Hepatocyte (in vitro differentiated cells): ENCODE results near the gene OSBPL5. TPM values are rescaled to one million over a fixed set of nuclear protein-coding genes. Genes with fewer than 3 reads are reported as not detected.
A peak's percentile ranks its signal among the peaks of the same experiment; 100 is the strongest.

Experiments
- DNase-seq: peaks from one replicate; pipeline ENCODE4 v3.0.0-alpha.2; 2016; ENCODE audit warnings: low spot score
- H2AFZ ChIP-seq: fragments of 200-600 bp; sonication (generic); 2 replicates; pipeline ENCODE4 v1.6.0; 2016; ENCODE audit warnings: antibody characterized with exemption, mild to moderate bottlenecking
- H3K27ac ChIP-seq: fragments of 200-600 bp; sonication (generic); 2 replicates; pipeline ENCODE4 v1.5.1; 2016; ENCODE audit warnings: mild to moderate bottlenecking
- H3K27me3 ChIP-seq: fragments of 200-600 bp; sonication (generic); 2 replicates; pipeline ENCODE4 v1.6.1; 2016
- H3K36me3 ChIP-seq: fragments of 200-600 bp; sonication (generic); replicated peaks from 2 replicates; pipeline ENCODE4 v1.5.1; 2016; ENCODE audit warnings: low read depth; ENCODE audit not compliant: insufficient read depth
- H3K4me1 ChIP-seq: fragments of 200-600 bp; sonication (generic); 2 replicates; pipeline ENCODE4 v1.5.1; 2016; ENCODE audit warnings: mild to moderate bottlenecking, moderate library complexity; ENCODE audit not compliant: insufficient read depth
- H3K4me2 ChIP-seq: fragments of 200-600 bp; sonication (generic); 2 replicates; pipeline ENCODE4 v1.6.0; 2016
- H3K4me3 ChIP-seq: fragments of 200-600 bp; sonication (generic); 2 replicates; pipeline ENCODE4 v1.5.1; 2016; ENCODE audit warnings: mild to moderate bottlenecking
- H3K79me2 ChIP-seq: fragments of 200-600 bp; sonication (generic); 2 replicates; pipeline ENCODE4 v1.6.0; 2017; ENCODE audit warnings: mild to moderate bottlenecking
- H3K9me2 ChIP-seq: fragments of 200-600 bp; sonication (generic); replicated peaks from 2 replicates; pipeline ENCODE4 v1.6.0; 2017; ENCODE audit warnings: mild to moderate bottlenecking; ENCODE audit not compliant: insufficient read depth
- H3K9me3 ChIP-seq: fragments of 200-600 bp; sonication (generic); 2 replicates; pipeline ENCODE4 v1.5.1; 2016; ENCODE audit warnings: low read depth, mild to moderate bottlenecking
- H4K20me1 ChIP-seq: fragments of 200-600 bp; sonication (generic); 2 replicates; pipeline ENCODE4 v1.6.0; 2016; ENCODE audit warnings: mild to moderate bottlenecking; ENCODE audit not compliant: insufficient read depth, poor library complexity, severe bottlenecking
- CTCF ChIP-seq: fragments of 200-600 bp; sonication (generic); IDR thresholded peaks from 2 replicates; pipeline ENCODE4 v1.5.1; 2016; ENCODE audit warnings: antibody characterized with exemption, mild to moderate bottlenecking; ENCODE audit not compliant: poor library complexity
- EZH2 ChIP-seq: fragments of 200-600 bp; sonication (generic); IDR thresholded peaks from 2 replicates; pipeline ENCODE4 v1.6.1; 2016; ENCODE audit warnings: antibody characterized with exemption, mild to moderate bottlenecking, borderline replicate concordance
- EZH2phosphoT487 ChIP-seq: fragments of 200-600 bp; sonication (generic); IDR thresholded peaks from one replicate; pipeline ENCODE4 v1.6.1; 2018; ENCODE audit warnings: antibody characterized with exemption, mild to moderate bottlenecking, low read depth, moderate library complexity; ENCODE audit not compliant: unreplicated experiment, severe bottlenecking
- WGBS: methylation state at CpG from one replicate; pipeline ENCODE4 v1.1.6; 2016; ENCODE audit warnings: low lambda C conversion rate; ENCODE audit errors: missing lambda C conversion rate; 5-methylcytosine and 5-hydroxymethylcytosine counted together
- polyA plus RNA-seq: library from polyadenylated mRNA; unstranded; fragments of >200 nt; fragmentation: Nextera tagmentation; extraction: Ambion mirVana; gene quantifications from 2 replicates; pipeline ENCODE4 v1.2.1, GENCODE V29; 2016
- total RNA-seq: library from RNA; depleted of rRNA; stranded (reverse); fragments of >200 nt; gene quantifications from 2 replicates; pipeline ENCODE4 v1.2.3, GENCODE V29; 2014

The OSBPL5 gene
- total and polyA plus RNA-seq, 2 experiments from 2014 or later = 9.0 to 12.5 TPM

- no peaks in the 10 kb centered on the region for H3K27me3 ChIP-seq
- no peak overlapping the region for H2AFZ ChIP-seq
- peaks cover 79% of the 10 kb centered on the region for H4K20me1 ChIP-seq
- H3K9me2 ChIP-seq = no peaks in the 10 kb centered on the region
- no peak for TF ChIP-seq EZH2phosphoT487
- TF ChIP-seq CTCF = no peak
- no peak for TF ChIP-seq EZH2
- no peak for DNase-seq
- H3K4me2 ChIP-seq = no peak overlapping the region
- H3K4me1 ChIP-seq = peaks cover 15% of the 10 kb centered on the region
- WGBS = 84% methylated on average over 13 of the region's 13 CpGs
- no peak overlapping the region for H3K27ac ChIP-seq
- peaks cover 97% of the 10 kb centered on the region for H3K79me2 ChIP-seq
- no peaks in the 10 kb centered on the region for H3K36me3 ChIP-seq
- no peaks in the 10 kb centered on the region for H3K9me3 ChIP-seq
- no peak overlapping the region for H3K4me3 ChIP-seq
Measured at GRCh38 chr11:3051196-3052108, 113.7 kb downstream of the OSBPL5 start.

- Histone ChIP-seq H3K4me1 (peaks cover 11% of the 10 kb centered on the region), H3K27me3 (no peaks in the 10 kb centered on the region), H3K4me3 (no peak overlapping the region), H3K4me2 (no peak overlapping the region), H4K20me1 (peaks cover 84% of the 10 kb centered on the region), H3K9me3 (no peaks in the 10 kb centered on the region), H3K9me2 (no peaks in the 10 kb centered on the region), H3K36me3 (no peaks in the 10 kb centered on the region), H3K27ac (no peak overlapping the region), H3K79me2 (peaks cover 97% of the 10 kb centered on the region), H2AFZ (no peak overlapping the region)
- whole genome bisulfite sequencing = 95% methylated on average over 18 of the region's 18 CpGs
- TF ChIP-seq EZH2phosphoT487 (no peak), CTCF (no peak), EZH2 (no peak)
- DNase-seq = no peak
Measured at GRCh38 chr11:3050386-3051195, 114.5 kb downstream of the OSBPL5 start.

DNA sequence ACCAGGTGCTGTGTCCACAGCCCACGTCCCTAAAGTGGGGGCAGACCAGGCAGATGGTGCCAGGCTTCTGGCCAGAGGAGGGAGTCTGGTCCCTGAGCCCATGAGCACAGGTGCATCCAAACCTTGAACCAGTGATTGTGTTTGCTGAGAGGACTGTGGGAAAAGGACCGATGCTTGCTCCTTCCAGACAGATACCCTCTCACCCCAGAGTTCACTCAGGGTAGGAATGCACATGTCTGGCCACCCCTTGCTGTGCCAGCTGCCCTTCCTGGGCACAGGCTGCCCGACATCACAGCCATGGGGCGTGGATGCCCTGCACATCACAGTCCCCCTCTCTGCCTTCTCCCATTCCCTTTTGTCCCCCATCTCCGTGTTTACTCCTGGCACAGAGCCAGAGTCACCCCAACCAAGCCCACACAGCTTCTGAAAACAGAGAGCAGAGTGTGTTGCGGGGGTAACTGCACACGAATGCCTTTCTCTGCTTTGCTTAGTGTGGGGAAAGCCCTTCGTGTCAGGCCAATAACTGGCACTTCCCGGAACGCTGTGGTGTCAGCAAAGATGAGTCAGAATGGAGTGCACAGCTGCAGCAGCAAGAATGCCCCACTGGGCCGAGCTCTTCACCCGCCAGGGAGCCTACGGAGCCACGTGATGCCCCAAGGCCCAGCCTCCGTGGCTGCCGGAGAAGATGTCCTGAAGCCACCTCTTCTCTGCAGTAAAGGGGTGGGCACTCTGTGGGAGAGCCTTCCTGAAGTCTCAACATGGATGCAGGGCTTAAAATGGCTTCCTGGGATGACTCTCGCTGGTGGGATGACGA lies 115.5 kb downstream of the OSBPL5 start:
- TF ChIP-seq CTCF (no peak), EZH2 (no peak), EZH2phosphoT487 (no peak)
- Histone ChIP-seq H3K4me3 (no peak overlapping the region), H3K27me3 (no peaks in the 10 kb centered on the region), H3K79me2 (peaks cover 95% of the 10 kb centered on the region), H3K36me3 (no peaks in the 10 kb centered on the region), H2AFZ (no peak overlapping the region), H3K9me2 (no peaks in the 10 kb centered on the region), H3K27ac (peak overlapping the region; percentile 76), H3K9me3 (no peaks in the 10 kb centered on the region), H3K4me1 (peaks cover 11% of the 10 kb centered on the region), H4K20me1 (peaks cover 86% of the 10 kb centered on the region), H3K4me2 (no peak overlapping the region)
- DNase-seq = peak; percentile 82
- WGBS = 79% methylated on average over 18 of the region's 18 CpGs
